IMR-90 (cell line): Measurements from ENCODE around the gene C6orf136. TPM values are rescaled to one million over a fixed set of nuclear protein-coding genes. Genes with fewer than 3 reads are reported as not detected.
A peak's percentile ranks its signal among the peaks of the same experiment; 100 is the strongest.

Source experiments
- ATAC-seq: fragments of 200-7000 bp; cut with Tn5 transposase; 2 replicates; pipeline ENCODE4 v1.9.1; 2020; ENCODE audit warnings: low read depth, mild to moderate bottlenecking, moderate library complexity
- BruUV-seq: library from RNA; stranded (reverse); fragments of 400-500 nt; replicated peaks from 2 replicates; lab custom pipeline; 2021; lab: Mats Ljungman, UMichigan
- CTCF ChIA-PET: fragments of 300-600 bp; formaldehyde crosslinking; extraction: SDS; loops from one replicate; lab custom pipeline; 2021; ENCODE audit warnings: antibody characterized with exemption; lab: Yijun Ruan, JAX
- POLR2A ChIA-PET: fragments of 300-600 bp; sonication (Branson Sonifier 250); formaldehyde crosslinking; loops from one replicate; lab custom pipeline; 2022; ENCODE audit warnings: antibody characterized with exemption; ENCODE audit not compliant: unreplicated experiment; lab: Charles Lee
- DNase-seq: peaks from one replicate; pipeline ENCODE4 v3.0.0; 2013
- H2AFZ ChIP-seq: replicated peaks from 2 replicates; pipeline ENCODE3; 2013; ENCODE audit warnings: low read length, mild to moderate bottlenecking; ENCODE audit not compliant: poor library complexity
- H2AK5ac ChIP-seq: 2 replicates; pipeline ENCODE4 v1.6.1; 2013; ENCODE audit warnings: low read depth, low read length, inconsistent platforms
- H2AK9ac ChIP-seq: replicated peaks from 2 replicates; pipeline ENCODE3; 2013; ENCODE audit warnings: mild to moderate bottlenecking, low read depth, low read length, moderate library complexity; ENCODE audit not compliant: poor library complexity
- H2BK120ac ChIP-seq: 2 replicates; pipeline ENCODE4 v1.6.1; 2013; ENCODE audit warnings: low read depth, low read length, inconsistent platforms
- H2BK15ac ChIP-seq: 3 replicates; pipeline ENCODE4 v1.6.1; 2013; ENCODE audit warnings: low read depth, low read length, inconsistent platforms
- H2BK20ac ChIP-seq: 2 replicates; pipeline ENCODE4 v1.6.1; 2013; ENCODE audit warnings: low read depth, mild to moderate bottlenecking, inconsistent platforms, low read length, moderate library complexity
- H2BK5ac ChIP-seq: 2 replicates; pipeline ENCODE4 v1.6.1; 2013; ENCODE audit warnings: mild to moderate bottlenecking, low read depth, low read length, inconsistent platforms; ENCODE audit not compliant: poor library complexity, severe bottlenecking
- H3K14ac ChIP-seq: replicated peaks from 2 replicates; pipeline ENCODE4 v1.6.1; 2013; ENCODE audit warnings: low read depth, low read length, inconsistent platforms
- H3K18ac ChIP-seq: 2 replicates; pipeline ENCODE4 v1.6.1; 2013; ENCODE audit warnings: low read depth, low read length, control low read depth
- H3K23ac ChIP-seq: 2 replicates; pipeline ENCODE4 v1.6.1; 2013; ENCODE audit warnings: low read depth, low read length, inconsistent platforms
- H3K27ac ChIP-seq: 2 replicates; pipeline ENCODE4 v1.5.1; 2013; ENCODE audit warnings: mild to moderate bottlenecking, control low read depth, low read length; ENCODE audit not compliant: insufficient read depth
- H3K27me3 ChIP-seq: 2 replicates; pipeline ENCODE4 v1.6.1; 2013; ENCODE audit warnings: low read length; ENCODE audit not compliant: control insufficient read depth, insufficient read depth
- H3K36me3 ChIP-seq: 2 replicates; pipeline ENCODE4 v1.6.1; 2013; ENCODE audit warnings: low read length, mixed read lengths; ENCODE audit not compliant: control insufficient read depth, insufficient read depth
- H3K4ac ChIP-seq: 2 replicates; pipeline ENCODE4 v1.6.1; 2013; ENCODE audit warnings: low read depth, low read length, inconsistent platforms
- H3K4me1 ChIP-seq: 2 replicates; pipeline ENCODE4 v1.6.1; 2013; ENCODE audit warnings: low read length, mixed read lengths; ENCODE audit not compliant: control insufficient read depth, insufficient read depth
- H3K4me2 ChIP-seq: 2 replicates; pipeline ENCODE4 v1.6.1; 2013; ENCODE audit warnings: low read depth, mild to moderate bottlenecking, control low read depth, low read length, moderate library complexity
- H3K4me3 ChIP-seq: 2 replicates; pipeline ENCODE4 v1.5.1; 2013; ENCODE audit warnings: low read depth, mild to moderate bottlenecking, control low read depth, low read length, moderate library complexity; ENCODE audit not compliant: insufficient read depth
- H3K56ac ChIP-seq: 2 replicates; pipeline ENCODE4 v1.6.1; 2013; ENCODE audit warnings: low read length, inconsistent platforms; ENCODE audit not compliant: insufficient read depth; ENCODE audit errors: extremely low read depth
- H3K79me1 ChIP-seq, 2 experiments: 2 replicates each; pipeline ENCODE4 v1.6.1; 2013; ENCODE audit warnings: low read length in 2 of 2, inconsistent platforms in 1 of 2, low read depth in 1 of 2
- H3K9ac ChIP-seq: 2 replicates; pipeline ENCODE4 v1.6.1; 2013; ENCODE audit warnings: low read depth, low read length, control low read depth
- H3K9me1 ChIP-seq: 2 replicates; pipeline ENCODE4 v1.6.1; 2013; ENCODE audit warnings: low read length, inconsistent platforms; ENCODE audit not compliant: insufficient read depth
- H3K9me3 ChIP-seq: 2 replicates; pipeline ENCODE4 v1.6.1; 2013; ENCODE audit warnings: low read length; ENCODE audit not compliant: control insufficient read depth, insufficient read depth
- H4K20me1 ChIP-seq: 2 replicates; pipeline ENCODE4 v1.6.1; 2013; ENCODE audit warnings: low read length, inconsistent platforms; ENCODE audit not compliant: insufficient read depth
- H4K5ac ChIP-seq: 2 replicates; pipeline ENCODE4 v1.6.1; 2013; ENCODE audit warnings: mild to moderate bottlenecking, low read depth, low read length, control low read depth
- H4K8ac ChIP-seq, 2 experiments: 2 replicates each; pipeline ENCODE4 v1.6.1; 2013; ENCODE audit warnings: low read depth in 2 of 2, low read length in 2 of 2, control low read depth in 1 of 2, inconsistent platforms in 1 of 2
- H4K91ac ChIP-seq: 2 replicates; pipeline ENCODE4 v1.6.1; 2013; ENCODE audit warnings: low read depth, low read length, inconsistent platforms; ENCODE audit not compliant: insufficient read depth
- RFX5 ChIP-seq: IDR thresholded peaks from 2 replicates; pipeline ENCODE4 v1.8.0; 2012; ENCODE audit warnings: low read depth, mild to moderate bottlenecking, low read length, moderate library complexity
- WGBS, 2 experiments: methylation state at CpG; one replicate each; pipeline versions ENCODE4 v1.1.5 to v1.1.7; 2013; ENCODE audit warnings: missing lambda C conversion rate in 2 of 2; ENCODE audit not compliant: insufficient read length in 1 of 2; ENCODE audit errors: extremely low coverage in 2 of 2; 5-methylcytosine and 5-hydroxymethylcytosine counted together
- dilution Hi-C: fragments of 300-500 bp; cut with HindIII; formaldehyde crosslinking; loops from one replicate; pipeline ENCODE4 v1.14.3; 2018; ENCODE audit warnings: low sequenced_read_pairs; ENCODE audit not compliant: unreplicated experiment
- in situ Hi-C: fragments of 300-500 bp; cut with MboI; formaldehyde crosslinking; loops from 3 replicates; pipeline ENCODE4 v1.14.3; 2019; ENCODE audit warnings: low sequenced_read_pairs, inconsistent platforms, mixed read lengths
- intact Hi-C: fragments of 100-400 bp; cut with micrococcal nuclease; formaldehyde crosslinking; loops from 2 replicates; pipeline ENCODE4 v1.10.0; 2022
- polyA plus RNA-seq, 3 experiments: library from polyadenylated mRNA; depleted of rRNA; stranded (reverse); fragments of >200 nt; gene quantifications; 2 replicates each; pipeline ENCODE4 v1.2.3, GENCODE V29; 2012; ENCODE audit warnings: low replicate concordance in 1 of 3
- total RNA-seq: library from RNA; depleted of rRNA; stranded (reverse); fragments of >200 nt; gene quantifications from 2 replicates; pipeline ENCODE4 v1.2.3, GENCODE V29; 2012
- TF ChIP-seq, protein P1 (sequence below): conservative IDR thresholded peaks from 2 replicates; pipeline ENCODE4 v1.5.1; 2012; ENCODE audit warnings: mild to moderate bottlenecking, low read depth, low read length, improper control_type of control experiment

Gene C6orf136
- total and polyA plus RNA-seq, 2 of the 4 experiments (the other 2 are of a cell fraction), result 1.1 to 11.7 TPM

- Histone ChIP-seq H2BK120ac (peak overlapping the region; percentile 86), H3K14ac (peak overlapping the region; percentile 98), H3K27me3 (no peaks in the 10 kb centered on the region), H3K27ac (peak overlapping the region; percentile 100), H3K4me3 (peak overlapping the region; percentile 97), H4K8ac (peak overlapping the region; percentile 85 to 94), H3K9me1 (peaks cover 13% of the 10 kb centered on the region), H3K36me3 (peaks cover 32% of the 10 kb centered on the region), H3K4ac (peak overlapping the region; percentile 100), H3K23ac (peak overlapping the region; percentile 99), H3K4me1 (peaks cover 23% of the 10 kb centered on the region), H3K4me2 (peak overlapping the region; percentile 87), H3K18ac (peak overlapping the region; percentile 98), H2AK5ac (peak overlapping the region; percentile 100), H3K56ac (peak overlapping the region; percentile 99), H2BK5ac (peak overlapping the region; percentile 98), H3K79me1 (peaks cover 18 to 40% of the 10 kb centered on the region in 2 experiments; a peak in 3 of 4 replicates), H2AFZ (peak overlapping the region; percentile 18), H3K9me3 (no peaks in the 10 kb centered on the region), H2AK9ac (peak overlapping the region; percentile 100), H4K5ac (peak overlapping the region; percentile 91), H2BK20ac (no peak overlapping the region), H4K20me1 (peaks cover 55% of the 10 kb centered on the region), H4K91ac (peak overlapping the region; percentile 99), H2BK15ac (peak overlapping the region; percentile 79; the same call in 2 of the 3 replicates), H3K9ac (peak overlapping the region; percentile 100)
- ChIA-PET POLR2A (interaction anchor here (0.7 to 0.8 kb wide), 2 partner anchors 33 to 71 kb away, joined by 3 to 6 read pairs; no protein-coding TSS in a partner anchor), CTCF (no interaction called here)
- DNase-seq (no peak), ATAC-seq (no peak)
- intact Hi-C loops, result loop anchor here (1.0 kb wide), 1 partner anchor 37 kb away; no protein-coding TSS in a partner anchor
- in situ Hi-C loops, result no loop called here
- TF ChIP-seq RFX5, result no peak
- TF ChIP-seq, protein P1, sequence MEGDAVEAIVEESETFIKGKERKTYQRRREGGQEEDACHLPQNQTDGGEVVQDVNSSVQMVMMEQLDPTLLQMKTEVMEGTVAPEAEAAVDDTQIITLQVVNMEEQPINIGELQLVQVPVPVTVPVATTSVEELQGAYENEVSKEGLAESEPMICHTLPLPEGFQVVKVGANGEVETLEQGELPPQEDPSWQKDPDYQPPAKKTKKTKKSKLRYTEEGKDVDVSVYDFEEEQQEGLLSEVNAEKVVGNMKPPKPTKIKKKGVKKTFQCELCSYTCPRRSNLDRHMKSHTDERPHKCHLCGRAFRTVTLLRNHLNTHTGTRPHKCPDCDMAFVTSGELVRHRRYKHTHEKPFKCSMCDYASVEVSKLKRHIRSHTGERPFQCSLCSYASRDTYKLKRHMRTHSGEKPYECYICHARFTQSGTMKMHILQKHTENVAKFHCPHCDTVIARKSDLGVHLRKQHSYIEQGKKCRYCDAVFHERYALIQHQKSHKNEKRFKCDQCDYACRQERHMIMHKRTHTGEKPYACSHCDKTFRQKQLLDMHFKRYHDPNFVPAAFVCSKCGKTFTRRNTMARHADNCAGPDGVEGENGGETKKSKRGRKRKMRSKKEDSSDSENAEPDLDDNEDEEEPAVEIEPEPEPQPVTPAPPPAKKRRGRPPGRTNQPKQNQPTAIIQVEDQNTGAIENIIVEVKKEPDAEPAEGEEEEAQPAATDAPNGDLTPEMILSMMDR, result peak; percentile 15; the same call in 1 of the 2 replicates
- dilution Hi-C loops, result no loop called here
- WGBS, 2 experiments, result 58% methylated on average over 16 of the region's 29 CpGs; no CpG with 5 or more reads in 1 of the 2 experiments
- no TSS peak for BruUV-seq
Measured at GRCh38 chr6:30685157-30686008, 38.5 kb downstream of the C6orf136 start.
